ENCODE data around the gene OLFM2. TPM values are rescaled to one million over a fixed set of nuclear protein-coding genes. Genes with fewer than 3 reads are reported as not detected.

OLFM2 gene
- total and polyA plus RNA-seq, 9 donors = 3.9 to 19.3 (median 13.0) TPM

DNA sequence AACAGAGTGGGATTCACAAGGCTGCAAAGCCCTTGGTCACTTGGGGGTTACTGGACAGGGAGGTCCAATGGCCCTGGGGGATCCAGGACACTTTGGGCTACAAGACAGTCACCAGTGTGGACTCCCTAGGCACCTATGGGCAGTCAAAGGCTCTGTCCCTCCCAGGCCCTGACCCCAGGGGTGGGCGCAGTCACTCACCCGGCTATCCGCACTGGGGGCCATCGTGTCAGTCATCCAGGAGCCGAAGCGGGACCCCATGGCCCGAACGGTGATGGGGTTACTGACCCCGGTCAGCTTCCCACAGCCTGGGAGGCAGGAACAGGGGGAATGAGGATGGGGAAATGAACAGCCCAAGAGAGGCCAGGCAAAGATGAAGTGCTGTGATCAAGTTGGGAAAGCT lies 79.7 kb downstream of the OLFM2 start:
- Histone ChIP-seq H3K27ac (no peak overlapping the region), H3K4me1 (ENCODE audit: insufficient read depth) (no peaks in the 10 kb centered on the region), H3K27me3 (no peaks in the 10 kb centered on the region), H3K9me3 (no peaks in the 10 kb centered on the region), H3K4me3 (no peak overlapping the region), H3K36me3 (no peaks in the 10 kb centered on the region)
- no peak for TF ChIP-seq EP300 (IDR thresholded peaks at IDR 0.05)
- no peak for TF ChIP-seq POLR2A (IDR thresholded peaks at IDR 0.05)
- 92 to 94% (median 93%) methylated on average over 9 of the region's 9 CpGs for WGBS, 3 donors
- no peak for DNase-seq
- intact Hi-C loops (cut with DNase I) = no loop called here

DNA sequence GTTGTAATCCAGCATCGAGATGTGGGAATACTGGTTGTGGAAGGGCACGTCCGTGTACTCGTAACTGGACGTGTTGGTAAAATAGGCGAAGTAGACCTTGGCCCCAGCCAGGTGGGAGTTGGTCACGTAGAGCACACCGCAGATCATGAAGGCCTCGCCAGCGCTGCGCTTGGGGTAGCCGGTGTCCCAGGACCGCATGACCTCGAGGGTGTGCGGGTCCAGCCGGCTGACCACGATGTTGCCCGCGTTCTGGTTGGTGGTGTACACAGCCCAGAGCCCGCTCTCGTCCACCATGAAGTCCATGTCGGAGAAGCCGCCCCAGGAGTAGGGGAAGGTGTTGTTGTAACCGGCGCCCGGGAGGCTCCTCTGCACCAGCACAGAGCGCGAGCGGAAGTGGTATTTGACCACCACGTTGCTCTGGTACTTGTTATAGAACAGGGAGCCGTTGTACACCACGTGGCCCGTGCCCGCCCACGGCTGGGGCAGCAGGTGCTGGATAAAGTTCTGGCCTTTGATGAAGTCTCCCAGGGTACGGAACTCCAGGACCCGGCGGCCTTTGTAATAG lies 82.0 kb downstream of the OLFM2 start:
- Histone ChIP-seq H3K36me3 (no peaks in the 10 kb centered on the region), H3K27me3 (no peaks in the 10 kb centered on the region), H3K27ac (no peak overlapping the region), H3K4me3 (no peak overlapping the region), H3K9me3 (no peaks in the 10 kb centered on the region), H3K4me1 (ENCODE audit: insufficient read depth) (no peaks in the 10 kb centered on the region)
- intact Hi-C loops (cut with DNase I) = no loop called here
- DNase-seq = no peak
- TF ChIP-seq EP300 (IDR thresholded peaks at IDR 0.05) (no peak), POLR2A (IDR thresholded peaks at IDR 0.05) (no peak)
- TF ChIP-seq, protein P1, sequence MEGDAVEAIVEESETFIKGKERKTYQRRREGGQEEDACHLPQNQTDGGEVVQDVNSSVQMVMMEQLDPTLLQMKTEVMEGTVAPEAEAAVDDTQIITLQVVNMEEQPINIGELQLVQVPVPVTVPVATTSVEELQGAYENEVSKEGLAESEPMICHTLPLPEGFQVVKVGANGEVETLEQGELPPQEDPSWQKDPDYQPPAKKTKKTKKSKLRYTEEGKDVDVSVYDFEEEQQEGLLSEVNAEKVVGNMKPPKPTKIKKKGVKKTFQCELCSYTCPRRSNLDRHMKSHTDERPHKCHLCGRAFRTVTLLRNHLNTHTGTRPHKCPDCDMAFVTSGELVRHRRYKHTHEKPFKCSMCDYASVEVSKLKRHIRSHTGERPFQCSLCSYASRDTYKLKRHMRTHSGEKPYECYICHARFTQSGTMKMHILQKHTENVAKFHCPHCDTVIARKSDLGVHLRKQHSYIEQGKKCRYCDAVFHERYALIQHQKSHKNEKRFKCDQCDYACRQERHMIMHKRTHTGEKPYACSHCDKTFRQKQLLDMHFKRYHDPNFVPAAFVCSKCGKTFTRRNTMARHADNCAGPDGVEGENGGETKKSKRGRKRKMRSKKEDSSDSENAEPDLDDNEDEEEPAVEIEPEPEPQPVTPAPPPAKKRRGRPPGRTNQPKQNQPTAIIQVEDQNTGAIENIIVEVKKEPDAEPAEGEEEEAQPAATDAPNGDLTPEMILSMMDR (IDR thresholded peaks at IDR 0.05) = no peak
- 95 to 97% (median 97%) methylated on average over 38 of the region's 38 CpGs for WGBS, 3 donors

DNA sequence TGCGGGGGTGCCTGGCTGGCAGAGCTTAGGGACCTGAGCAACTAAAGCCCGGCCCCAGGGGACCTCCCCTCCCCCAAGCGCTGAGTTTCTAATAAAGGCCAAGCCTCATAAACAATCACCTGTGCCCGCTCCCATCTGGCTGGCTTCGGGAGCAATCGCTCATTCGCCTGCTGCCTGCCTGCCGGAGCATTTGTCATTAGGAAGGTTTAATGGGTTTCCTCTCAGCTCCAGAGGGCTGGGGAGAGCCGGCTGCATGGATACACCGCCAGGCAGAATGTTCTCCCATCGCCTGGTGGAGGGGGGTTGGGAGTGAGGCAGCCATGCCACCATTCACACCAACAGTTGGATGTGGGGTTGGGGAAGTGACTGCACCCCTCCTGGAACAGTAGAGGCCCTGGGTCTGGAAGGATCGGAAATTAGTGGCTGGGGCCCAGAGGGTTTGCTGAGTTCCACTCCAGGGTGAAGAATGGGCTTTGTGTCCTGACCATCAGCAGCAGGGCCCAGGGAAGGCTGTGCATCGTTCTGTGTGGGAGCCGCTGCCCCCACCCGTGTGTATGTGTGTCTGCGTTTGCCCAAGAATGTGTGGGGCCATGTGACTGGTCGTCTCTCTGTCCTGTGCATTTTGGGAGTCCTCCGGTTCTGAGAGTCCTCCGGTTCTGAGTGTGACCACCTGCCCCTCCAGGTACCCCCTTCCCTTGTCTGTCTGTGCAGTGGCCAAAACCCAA lies 85.9 kb downstream of the OLFM2 start:
- H3K9me3 ChIP-seq = no peaks in the 10 kb centered on the region
- TF ChIP-seq EP300 (IDR thresholded peaks at IDR 0.05) = no peak
- intact Hi-C loops (cut with DNase I) = no loop called here
- no peak overlapping the region for H3K4me3 ChIP-seq
- WGBS, 3 donors = 62 to 73% (median 68%) methylated on average over 18 to 19 of the region's 19 CpGs
- H3K27ac ChIP-seq = no peak overlapping the region
- no peak for DNase-seq
- no peaks in the 10 kb centered on the region for H3K27me3 ChIP-seq
- no peaks in the 10 kb centered on the region for H3K36me3 ChIP-seq
- H3K4me1 ChIP-seq (ENCODE audit: insufficient read depth) = no peaks in the 10 kb centered on the region

DNA sequence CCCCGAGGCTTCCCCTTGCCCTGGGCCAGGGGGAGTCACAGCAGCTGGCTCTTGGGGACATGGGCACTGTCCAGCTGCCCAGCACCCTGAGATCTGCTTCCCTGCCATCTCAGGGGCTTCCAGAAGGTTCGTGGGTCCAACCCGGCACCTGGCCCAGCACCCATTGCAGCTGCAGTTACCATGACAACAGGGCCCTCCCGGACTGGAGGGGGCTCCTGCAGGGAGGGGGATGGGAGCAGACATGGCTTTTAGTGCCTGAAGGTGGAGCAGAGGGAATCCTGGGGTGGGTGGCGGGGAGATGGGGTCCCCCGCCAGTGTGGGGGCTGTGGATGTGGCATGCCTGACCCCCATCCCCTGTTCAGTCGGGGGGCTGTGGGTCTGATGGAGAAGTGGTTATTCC lies 86.5 kb downstream of the OLFM2 start:
- Histone ChIP-seq H3K27ac (no peak overlapping the region), H3K4me3 (no peak overlapping the region), H3K4me1 (ENCODE audit: insufficient read depth) (no peaks in the 10 kb centered on the region), H3K36me3 (no peaks in the 10 kb centered on the region), H3K27me3 (no peaks in the 10 kb centered on the region), H3K9me3 (no peaks in the 10 kb centered on the region)
- DNase-seq = no peak
- WGBS, 3 donors = 67 to 76% (median 73%) methylated on average over 7 of the region's 7 CpGs
- TF ChIP-seq POLR2A (IDR thresholded peaks at IDR 0.05) (no peak), EP300 (IDR thresholded peaks at IDR 0.05) (no peak)
- TF ChIP-seq, protein P1 (IDR thresholded peaks at IDR 0.05) = no peak
- intact Hi-C loops (cut with DNase I) = no loop called here

DNA sequence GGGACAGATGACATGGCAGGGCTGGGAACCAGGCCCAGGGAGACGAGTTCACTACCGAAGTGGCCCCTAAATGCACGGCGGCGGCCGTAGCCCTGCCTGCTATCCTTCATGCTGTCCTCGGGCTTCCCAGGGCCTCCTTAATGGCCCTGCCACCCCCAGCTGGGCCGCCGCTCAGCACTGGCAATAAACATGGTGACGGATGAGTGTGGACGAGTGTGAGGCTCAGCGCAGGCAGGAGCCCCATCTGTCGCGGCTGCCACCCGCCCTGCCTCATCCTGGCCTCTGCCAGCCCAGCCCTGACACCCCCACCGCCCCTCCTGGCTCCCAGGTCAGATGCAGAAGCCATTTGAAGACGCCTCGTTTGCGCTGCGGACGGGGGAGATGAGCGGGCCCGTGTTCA lies 87.6 kb downstream of the OLFM2 start:
- 78 to 83% (median 82%) methylated on average over 21 to 23 of the region's 23 CpGs for WGBS, 3 donors

More for the DNA sequence above, 87.6 kb downstream of the OLFM2 start:
- H3K27ac ChIP-seq = no peak overlapping the region
- intact Hi-C loops (cut with DNase I) = no loop called here
- TF ChIP-seq POLR2A (IDR thresholded peaks at IDR 0.05) (no peak), EP300 (IDR thresholded peaks at IDR 0.05) (no peak)
- TF ChIP-seq, protein P1 (IDR thresholded peaks at IDR 0.05) = no peak
- no peak for DNase-seq
- no peak overlapping the region for H3K4me3 ChIP-seq
- H3K27me3 ChIP-seq = no peaks in the 10 kb centered on the region
- no peaks in the 10 kb centered on the region for H3K36me3 ChIP-seq
- no peaks in the 10 kb centered on the region for H3K4me1 ChIP-seq (ENCODE audit: insufficient read depth)
- no peaks in the 10 kb centered on the region for H3K9me3 ChIP-seq

Data from ovary (tissue), 9 donors.